ENCODE measurements around the gene GDPD4. TPM values are rescaled to one million over a fixed set of nuclear protein-coding genes. Genes with fewer than 3 reads are reported as not detected.

The GDPD4 gene
- total RNA-seq, 1 donor from 2014 or later, result not detected

- TF ChIP-seq, protein P1, sequence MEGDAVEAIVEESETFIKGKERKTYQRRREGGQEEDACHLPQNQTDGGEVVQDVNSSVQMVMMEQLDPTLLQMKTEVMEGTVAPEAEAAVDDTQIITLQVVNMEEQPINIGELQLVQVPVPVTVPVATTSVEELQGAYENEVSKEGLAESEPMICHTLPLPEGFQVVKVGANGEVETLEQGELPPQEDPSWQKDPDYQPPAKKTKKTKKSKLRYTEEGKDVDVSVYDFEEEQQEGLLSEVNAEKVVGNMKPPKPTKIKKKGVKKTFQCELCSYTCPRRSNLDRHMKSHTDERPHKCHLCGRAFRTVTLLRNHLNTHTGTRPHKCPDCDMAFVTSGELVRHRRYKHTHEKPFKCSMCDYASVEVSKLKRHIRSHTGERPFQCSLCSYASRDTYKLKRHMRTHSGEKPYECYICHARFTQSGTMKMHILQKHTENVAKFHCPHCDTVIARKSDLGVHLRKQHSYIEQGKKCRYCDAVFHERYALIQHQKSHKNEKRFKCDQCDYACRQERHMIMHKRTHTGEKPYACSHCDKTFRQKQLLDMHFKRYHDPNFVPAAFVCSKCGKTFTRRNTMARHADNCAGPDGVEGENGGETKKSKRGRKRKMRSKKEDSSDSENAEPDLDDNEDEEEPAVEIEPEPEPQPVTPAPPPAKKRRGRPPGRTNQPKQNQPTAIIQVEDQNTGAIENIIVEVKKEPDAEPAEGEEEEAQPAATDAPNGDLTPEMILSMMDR (IDR thresholded peaks at IDR 0.05), result no peak
- Histone ChIP-seq H3K4me1 (no peaks in the 10 kb centered on the region), H3K27ac (no peak overlapping the region), H3K36me3 (no peaks in the 10 kb centered on the region), H3K27me3 (ENCODE audit: low read depth) (no peaks in the 10 kb centered on the region), H3K4me3 (no peak overlapping the region), H3K9me3 (no peaks in the 10 kb centered on the region)
- intact Hi-C loops (cut with DNase I), result no loop called here
- no peak for ATAC-seq
- no peak for DNase-seq
Observed at GRCh38 chr11:77310721-77311120, 9.2 kb upstream of the GDPD4 start.

DNA sequence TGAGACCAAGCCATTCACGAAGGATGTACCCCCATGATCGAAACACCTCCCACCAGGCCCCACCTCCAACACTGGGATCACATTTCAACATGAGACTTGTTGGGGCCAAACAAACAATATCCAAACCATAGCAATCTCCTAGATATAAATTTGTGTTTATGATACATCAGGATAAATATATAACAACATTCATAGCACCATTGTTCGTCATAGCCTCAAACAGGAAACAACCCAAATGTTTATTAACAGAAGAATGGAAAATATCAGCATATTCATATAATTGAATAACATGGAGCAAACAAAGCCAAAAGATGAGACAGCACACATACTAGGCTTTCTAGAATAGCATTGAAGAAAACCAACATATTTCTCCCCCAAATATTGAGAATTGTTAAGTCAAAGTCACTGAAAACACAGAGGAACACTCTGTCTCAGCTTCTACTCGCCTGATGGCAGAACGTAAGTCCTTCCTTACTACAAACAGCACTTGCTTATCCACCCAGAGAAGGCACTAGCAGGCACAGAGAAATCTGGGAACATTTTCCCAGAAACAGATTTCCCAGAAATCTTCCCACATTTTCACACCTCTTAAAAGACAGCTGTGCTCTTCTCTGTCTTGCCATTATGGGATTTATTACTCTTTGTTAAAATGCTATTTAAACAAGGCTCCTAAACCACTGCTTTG, 8.1 kb upstream of the GDPD4 start:
- intact Hi-C loops (cut with DNase I), result no loop called here
- Histone ChIP-seq H3K4me3 (no peak overlapping the region), H3K27ac (no peak overlapping the region), H3K36me3 (no peaks in the 10 kb centered on the region), H3K4me1 (no peaks in the 10 kb centered on the region), H3K9me3 (no peaks in the 10 kb centered on the region), H3K27me3 (ENCODE audit: low read depth) (no peaks in the 10 kb centered on the region)
- DNase-seq (no peak), ATAC-seq (no peak)
- TF ChIP-seq, protein P1 (IDR thresholded peaks at IDR 0.05), result no peak

DNA sequence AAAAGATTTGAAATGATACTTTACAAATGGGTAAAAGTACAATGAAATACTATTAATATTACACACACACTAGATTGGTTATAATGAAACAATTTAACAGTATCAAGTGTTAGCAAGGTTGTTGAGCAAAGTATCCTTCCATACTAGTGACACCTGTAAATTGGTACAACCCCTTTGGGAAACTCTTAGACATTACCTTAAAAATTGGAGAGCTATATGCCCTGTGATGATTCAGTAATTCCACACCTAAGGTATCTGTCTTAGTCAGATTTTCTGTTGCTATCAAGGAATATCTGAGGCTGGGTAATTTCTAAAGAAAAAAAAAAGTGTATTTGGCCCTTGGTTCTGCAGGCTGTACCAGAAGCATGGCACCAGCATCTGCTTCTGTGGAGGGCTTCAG, 7.4 kb upstream of the GDPD4 start:
- no peak overlapping the region for H3K4me3 ChIP-seq
- no peaks in the 10 kb centered on the region for H3K9me3 ChIP-seq
- intact Hi-C loops (cut with DNase I), result no loop called here
- H3K36me3 ChIP-seq, result no peaks in the 10 kb centered on the region
- H3K4me1 ChIP-seq, result no peaks in the 10 kb centered on the region
- no peak for ATAC-seq
- no peak for DNase-seq
- TF ChIP-seq, protein P1 (IDR thresholded peaks at IDR 0.05), result no peak
- no peak overlapping the region for H3K27ac ChIP-seq
- no peaks in the 10 kb centered on the region for H3K27me3 ChIP-seq (ENCODE audit: low read depth)

GRCh38 chr11:77303328-77303727, 1.8 kb upstream of the GDPD4 start:
- H3K9me3 ChIP-seq, result no peaks in the 10 kb centered on the region
- H3K4me3 ChIP-seq, result no peak overlapping the region
- H3K36me3 ChIP-seq, result no peaks in the 10 kb centered on the region
- TF ChIP-seq, protein P1 (IDR thresholded peaks at IDR 0.05), result no peak
- intact Hi-C loops (cut with DNase I), result no loop called here
- H3K4me1 ChIP-seq, result no peaks in the 10 kb centered on the region
- DNase-seq (no peak), ATAC-seq (no peak)
- H3K27ac ChIP-seq, result no peak overlapping the region
- H3K27me3 ChIP-seq (ENCODE audit: low read depth), result no peaks in the 10 kb centered on the region

GRCh38 chr11:77302752-77303151, 1.3 kb upstream of the GDPD4 start:
- H3K27me3 ChIP-seq (ENCODE audit: low read depth), result no peaks in the 10 kb centered on the region
- H3K4me1 ChIP-seq, result no peaks in the 10 kb centered on the region
- no peaks in the 10 kb centered on the region for H3K9me3 ChIP-seq
- no peaks in the 10 kb centered on the region for H3K36me3 ChIP-seq
- intact Hi-C loops (cut with DNase I), result no loop called here
- H3K4me3 ChIP-seq, result no peak overlapping the region
- no peak overlapping the region for H3K27ac ChIP-seq
- TF ChIP-seq, protein P1 (IDR thresholded peaks at IDR 0.05), result no peak
- ATAC-seq (no peak), DNase-seq (no peak)
